ENCODE results near the gene C18orf63. TPM values are rescaled to one million over a fixed set of nuclear protein-coding genes. Genes with fewer than 3 reads are reported as not detected.
A peak's percentile ranks its signal among the peaks of the same experiment; 100 is the strongest.

Gene C18orf63
- total and polyA plus RNA-seq, 2 experiments from 2014 or later, result not detected

- TF ChIP-seq NANOG (IDR thresholded peaks at IDR 0.05; ENCODE audit: borderline replicate concordance), result no peak
- no peak for TF ChIP-seq CREB1 (CRISPR knock-in tag; IDR thresholded peaks at IDR 0.05; ENCODE audit: low read depth)
- no peak for TF ChIP-seq STAT1 (IDR thresholded peaks at IDR 0.05; ENCODE audit: unreplicated experiment)
These were observed 80.1 kb downstream of the C18orf63 start (continued) for GRCh38 chr18:74395648-74396154.

- H3K27ac ChIP-seq (ENCODE audit: low read depth), result no peak overlapping the region
- no peaks in the 10 kb centered on the region for H4K20me1 ChIP-seq (replicated peaks; ENCODE audit: insufficient read depth)
- no peak overlapping the region for H3K4me3 ChIP-seq
- Mint-ChIP-seq H3K9me3 (no peaks in the 10 kb centered on the region), H3K4me3 (no peak overlapping the region), H3K27me3 (ENCODE audit: insufficient read depth, low read depth, poor library complexity) (peaks cover 4% of the 10 kb centered on the region), H3K4me1 (peaks cover 4% of the 10 kb centered on the region; the same call in 1 of the 3 replicates), H3K36me3 (ENCODE audit: low read depth) (no peaks in the 10 kb centered on the region), H3K27ac (peak overlapping the region; percentile 82; the same call in 1 of the 2 replicates)
- ATAC-seq, result no peak
- H3K9me2 ChIP-seq (ENCODE audit: insufficient read depth), result no peaks in the 10 kb centered on the region
- H3K27me3 ChIP-seq (ENCODE audit: insufficient read depth), result no peaks in the 10 kb centered on the region
- no peaks in the 10 kb centered on the region for H3K4me1 ChIP-seq (ENCODE audit: insufficient read depth)
- no peak overlapping the region for H3K4me2 ChIP-seq
- H2AFZ ChIP-seq, result peak overlapping the region; percentile 72; the same call in 1 of the 2 replicates
- H3F3A ChIP-seq (replicated peaks; ENCODE audit: low read depth), result no peaks in the 10 kb centered on the region
- no peaks in the 10 kb centered on the region for H3K79me2 ChIP-seq (replicated peaks; ENCODE audit: insufficient read depth)
- DNase-seq (ENCODE audit: low spot score), result no peak
- no peaks in the 10 kb centered on the region for H3K36me3 ChIP-seq (ENCODE audit: insufficient read depth)
- TF ChIP-seq JUNB (IDR thresholded peaks at IDR 0.05; ENCODE audit: unreplicated experiment) (no peak), NANOG (IDR thresholded peaks at IDR 0.05; ENCODE audit: borderline replicate concordance) (no peak), POLR2AphosphoS5 (IDR thresholded peaks at IDR 0.05; ENCODE audit: low read depth) (no peak), ZNF331 (CRISPR knock-in tag; IDR thresholded peaks at IDR 0.05; ENCODE audit: low read depth) (no peak), EZH2phosphoT487 (IDR thresholded peaks at IDR 0.05; ENCODE audit: unreplicated experiment) (no peak), CTCF (conservative IDR thresholded peaks at IDR 0.05; ENCODE audit: low read depth in 2 of 2) (no peak), ZNF462 (CRISPR knock-in tag; IDR thresholded peaks at IDR 0.05) (no peak), REST (IDR thresholded peaks at IDR 0.05; ENCODE audit: unreplicated experiment) (no peak), STAT1 (IDR thresholded peaks at IDR 0.05; ENCODE audit: unreplicated experiment) (no peak), CREB1 (CRISPR knock-in tag; IDR thresholded peaks at IDR 0.05; ENCODE audit: low read depth) (no peak), ZNF114 (CRISPR knock-in tag; IDR thresholded peaks at IDR 0.05) (no peak)
These were observed 80.8 kb downstream of the C18orf63 start for GRCh38 chr18:74396171-74397169.
